ENCODE data around the gene KCTD13. TPM values are rescaled to one million over a fixed set of nuclear protein-coding genes. Genes with fewer than 3 reads are reported as not detected.

KCTD13 gene
- polyA plus RNA-seq, 1 of the 3 experiments (the other 2 are of a cell fraction): 31.0 TPM

- H2AFZ ChIP-seq (ENCODE audit: low read depth): no peak overlapping the region
- TF ChIP-seq MAX (IDR thresholded peaks at IDR 0.05; ENCODE audit: low read depth) (no peak), ELF1 (IDR thresholded peaks at IDR 0.05) (no peak), FOXJ3 (CRISPR knock-in tag; IDR thresholded peaks at IDR 0.05) (no peak), USF2 (IDR thresholded peaks at IDR 0.05; ENCODE audit: borderline replicate concordance, low read depth, low read length) (no peak), RXRA (IDR thresholded peaks at IDR 0.05; ENCODE audit: borderline replicate concordance, low read depth) (no peak), CTCF (IDR thresholded peaks at IDR 0.05) (no peak)
- peaks cover 76% of the 10 kb centered on the region for H3K79me2 ChIP-seq (ENCODE audit: insufficient read depth)
- peaks cover 15% of the 10 kb centered on the region in 2 experiments; a peak in 3 of 4 replicates for H3K4me1 ChIP-seq (ENCODE audit: control insufficient read depth in 1 of 2, insufficient read depth in 2 of 2, low read depth in 1 of 2, low read length in 1 of 2)
- H3K9ac ChIP-seq: no peak overlapping the region
- no peak overlapping the region for H3K27ac ChIP-seq (ENCODE audit: low read depth in 2 of 2, low read length in 1 of 2)
- no peak overlapping the region for H3K4me3 ChIP-seq (ENCODE audit: low read depth in 2 of 2, low read length in 1 of 2)
- no peak for DNase-seq
- no peaks in the 10 kb centered on the region for H3K27me3 ChIP-seq (ENCODE audit: insufficient read depth)
- no peaks in the 10 kb centered on the region; the same call in 1 of the 2 replicates for H4K20me1 ChIP-seq (ENCODE audit: insufficient read depth)
- H3K9me3 ChIP-seq: no peaks in the 10 kb centered on the region
- no peak overlapping the region for H3K4me2 ChIP-seq
- H3F3A ChIP-seq (replicated peaks; ENCODE audit: insufficient read depth): peaks cover 8% of the 10 kb centered on the region
- no peaks in the 10 kb centered on the region for H3K9me2 ChIP-seq
- ChIA-PET POLR2A (interaction anchor here (0.9 kb wide), 1 partner anchor 38 kb away, joined by 3 read pairs; no protein-coding TSS in a partner anchor), CTCF (interaction anchor here (0.6 to 1.6 kb wide), 5 partner anchors 9 to 109 kb away, joined by 3 to 5 read pairs (median 4); no protein-coding TSS in a partner anchor)
- H3K36me3 ChIP-seq (replicated peaks in 1 of 2; ENCODE audit: control insufficient read depth in 1 of 2, insufficient read depth in 2 of 2, low read length in 1 of 2): peaks cover 28 to 30% of the 10 kb centered on the region in 2 experiments
- WGBS (ENCODE audit: low lambda C conversion rate): 94% methylated on average over 9 of the region's 12 CpGs
These were observed 3.0 kb downstream of the KCTD13 start for GRCh38 chr16:29922986-29923501.

GRCh38 chr16:29922326-29922725 lies 3.7 kb downstream of the KCTD13 start:
- ChIA-PET POLR2A (no interaction called here), CTCF (interaction anchor here (0.6 to 1.6 kb wide), 5 partner anchors 9 to 110 kb away, joined by 3 to 5 read pairs (median 4); no protein-coding TSS in a partner anchor)
- WGBS (ENCODE audit: low lambda C conversion rate): 89% methylated on average over 2 of the region's 2 CpGs
- Histone ChIP-seq H3K9me3 (no peaks in the 10 kb centered on the region), H2AFZ (ENCODE audit: low read depth) (no peak overlapping the region), H4K20me1 (ENCODE audit: insufficient read depth) (no peaks in the 10 kb centered on the region; the same call in 1 of the 2 replicates), H3F3A (replicated peaks; ENCODE audit: insufficient read depth) (peaks cover 8% of the 10 kb centered on the region), H3K36me3 (replicated peaks in 1 of 2; ENCODE audit: control insufficient read depth in 1 of 2, insufficient read depth in 2 of 2, low read length in 1 of 2) (peaks cover 30 to 32% of the 10 kb centered on the region in 2 experiments), H3K9ac (no peak overlapping the region), H3K27ac (ENCODE audit: low read depth in 2 of 2, low read length in 1 of 2) (no peak overlapping the region), H3K79me2 (ENCODE audit: insufficient read depth) (peaks cover 83% of the 10 kb centered on the region), H3K27me3 (ENCODE audit: insufficient read depth) (no peaks in the 10 kb centered on the region), H3K4me2 (no peak overlapping the region), H3K4me3 (ENCODE audit: low read depth in 2 of 2, low read length in 1 of 2) (no peak overlapping the region), H3K4me1 (ENCODE audit: control insufficient read depth in 1 of 2, insufficient read depth in 2 of 2, low read depth in 1 of 2, low read length in 1 of 2) (peaks cover 14 to 15% of the 10 kb centered on the region in 2 experiments; a peak in 3 of 4 replicates), H3K9me2 (no peaks in the 10 kb centered on the region)
- no peak for DNase-seq
- TF ChIP-seq POLR2AphosphoS5 (IDR thresholded peaks at IDR 0.05; ENCODE audit: low read depth, low read length) (no peak), IRF3 (IDR thresholded peaks at IDR 0.05; ENCODE audit: low read depth, low read length) (no peak), NRF1 (IDR thresholded peaks at IDR 0.05; ENCODE audit: low read depth, low read length) (no peak), USF1 (IDR thresholded peaks at IDR 0.05; ENCODE audit: borderline replicate concordance, low read depth) (no peak), RAD21 (IDR thresholded peaks at IDR 0.05; ENCODE audit: low read length) (no peak), USF2 (IDR thresholded peaks at IDR 0.05; ENCODE audit: borderline replicate concordance, low read depth, low read length) (no peak), SIN3A (IDR thresholded peaks at IDR 0.05; ENCODE audit: borderline replicate concordance, low read depth, low read length) (no peak), EZH2phosphoT487 (IDR thresholded peaks at IDR 0.05; ENCODE audit: borderline replicate concordance, low read depth) (no peak), CHD2 (IDR thresholded peaks at IDR 0.05; ENCODE audit: low read length, partially characterized antibody) (no peak), ELF1 (IDR thresholded peaks at IDR 0.05) (no peak), YY1 (IDR thresholded peaks at IDR 0.05; ENCODE audit: low read depth) (no peak), GABPA (IDR thresholded peaks at IDR 0.05; ENCODE audit: low read depth) (no peak), FOXM1 (IDR thresholded peaks at IDR 0.05; ENCODE audit: low read depth) (no peak), MXI1 (IDR thresholded peaks at IDR 0.05; ENCODE audit: low read depth, low read length) (no peak), TCF12 (IDR thresholded peaks at IDR 0.05) (no peak), JUND (IDR thresholded peaks at IDR 0.05) (no peak), MAX (IDR thresholded peaks at IDR 0.05; ENCODE audit: low read depth) (no peak)

Measured in SK-N-SH (cell line).